Amniotic epithelial cell (primary cell): Measurements from ENCODE around the gene PPT2.
"Not testable (repeated sequence)": the region's sequence is repeated elsewhere in the genome, so short reads cannot be mapped to it uniquely, and the experiment has no call there.

Experiments
- DNase-seq: peaks from one replicate; pipeline ENCODE4 v3.0.0-alpha.2; 2010; ENCODE audit warnings: low read depth

The PPT2 gene

GRCh38 chr6:32210191-32210601 is 56.3 kb downstream of the PPT2 start:
- DNase-seq, result no peak

GRCh38 chr6:32211432-32211831 is 57.5 kb downstream of the PPT2 start:
- DNase-seq, result not testable (repeated sequence)

GRCh38 chr6:32212076-32212760 is 58.3 kb downstream of the PPT2 start:
- peak; percentile 8 for DNase-seq
